Aorta (tissue), 5 donors: Measurements from ENCODE around the gene SPANXN1. TPM values are rescaled to one million over a fixed set of nuclear protein-coding genes. Genes with fewer than 3 reads are reported as not detected.
"Not testable (repeated sequence)": the region's sequence is repeated elsewhere in the genome, so short reads cannot be mapped to it uniquely, and the experiment has no call there.

ENCODE experiments used
- ATAC-seq: fragments of 200-7000 bp; cut with Tn5 transposase; one replicate; pipeline ENCODE4 v1.9.1; 2022; ENCODE audit warnings: moderate library complexity; ENCODE audit not compliant: low FRiP score
- DNase-seq, 2 donors: peaks; one replicate each; pipeline ENCODE4 v3.0.0-alpha.2; 2020
- H3K27ac ChIP-seq, 2 donors: one replicate each; pipeline ENCODE4 v1.5.1; 2013; ENCODE audit warnings: low read length in 2 of 2, mild to moderate bottlenecking in 2 of 2, moderate library complexity in 2 of 2, control low read depth in 1 of 2, inconsistent platforms in 1 of 2, low read depth in 1 of 2
- H3K27me3 ChIP-seq, 2 donors: one replicate each; pipeline ENCODE4 v1.6.1; 2013; ENCODE audit warnings: control low read depth in 1 of 2, low read length in 1 of 2, mild to moderate bottlenecking in 1 of 2, moderate library complexity in 1 of 2; ENCODE audit not compliant: insufficient read depth in 2 of 2, control insufficient read depth in 1 of 2
- H3K36me3 ChIP-seq, 2 donors: one replicate each; pipeline ENCODE4 v1.6.1; 2013; ENCODE audit warnings: control low read depth in 1 of 2, low read length in 1 of 2, mild to moderate bottlenecking in 1 of 2; ENCODE audit not compliant: insufficient read depth in 2 of 2, control insufficient read depth in 1 of 2
- H3K4me1 ChIP-seq, 2 donors: one replicate each; pipeline ENCODE4 v1.6.1; 2013; ENCODE audit warnings: low read length in 2 of 2, control low read depth in 1 of 2, mild to moderate bottlenecking in 1 of 2, moderate library complexity in 1 of 2; ENCODE audit not compliant: insufficient read depth in 2 of 2, control insufficient read depth in 1 of 2
- H3K4me3 ChIP-seq, 2 donors: one replicate each; pipeline ENCODE4 v1.5.1; 2013; ENCODE audit warnings: low read length in 2 of 2, control low read depth in 1 of 2, mild to moderate bottlenecking in 1 of 2
- H3K9me3 ChIP-seq: one replicate; pipeline ENCODE4 v1.6.1; 2013; ENCODE audit warnings: mild to moderate bottlenecking, low read length; ENCODE audit not compliant: control insufficient read depth
- WGBS, 2 donors: extraction: QIAGEN DNeasy Blood & Tissue Kit; methylation state at CpG; one replicate each; pipeline ENCODE4 v1.1.7; 2013; 5-methylcytosine and 5-hydroxymethylcytosine counted together
- intact Hi-C, 2 donors: fragments of 100-400 bp; cut with DNase I; formaldehyde crosslinking; loops; one replicate each; pipeline versions ENCODE4 v1.14.2 to v1.15.0; 2022
- long read RNA-seq, 2 donors: library from polyadenylated mRNA; unstranded; transcript quantifications; one replicate each; pipeline ENCODE4 v2.0.0, GENCODE V29; 2020 to 2021
- polyA plus RNA-seq, 2 donors: library from polyadenylated mRNA; stranded (reverse); fragments of 200-250 nt; gene quantifications; one replicate each; pipeline ENCODE4 v1.2.3, GENCODE V29; 2013
- total RNA-seq, 2 donors: library from RNA; stranded (reverse); fragmentation: NEBNext Ultra II Directional; extraction: Animal tissue kit (Norgen Biotek cat#: 25700); gene quantifications; one replicate each; pipeline ENCODE4 v1.2.1, GENCODE V29; 2021
- donor health status: healthy with polysubstance abuse.
- donor health status: Bipolar disorder and iron deficiency.
- donor health status: DM: no; HTN: no; CAD: no.
- donor health status: DM: no; HTN: no; CAD: no.
- donor health status: DM: yes; HTN: yes; CAD: no.

Gene SPANXN1, protein sequence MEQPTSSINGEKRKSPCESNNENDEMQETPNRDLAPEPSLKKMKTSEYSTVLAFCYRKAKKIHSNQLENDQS
- total RNA-seq (not detected), polyA plus RNA-seq (not detected)
- long read RNA-seq, donor 1: 0 reads
- long read RNA-seq, donor 2: 0 reads

DNA sequence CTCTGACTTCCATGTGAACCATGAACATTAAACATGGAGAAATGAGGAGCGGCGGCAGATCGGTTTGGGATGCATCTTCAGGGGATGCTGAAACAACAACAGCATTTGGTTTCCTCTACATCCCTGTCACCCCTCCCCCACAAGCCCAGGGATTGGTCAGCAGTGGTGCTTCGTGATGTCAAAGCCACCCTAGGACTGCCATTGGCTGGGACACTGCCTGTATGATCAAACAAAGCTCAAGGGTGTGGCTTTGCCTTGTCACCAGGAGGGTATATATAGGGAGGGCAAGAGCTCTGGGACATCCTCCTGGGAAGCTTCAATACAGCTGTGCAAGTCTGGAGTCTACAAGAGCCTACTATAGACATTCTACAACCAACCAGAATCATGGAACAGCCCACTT, at the start of gene SPANXN1:
Gene SPANXN1, plus strand, starts transcription at position 301 of the 400 bp plus-strand sequence. Its CDS starts 84 bp downstream, at position 385.
- H3K4me1 ChIP-seq, H3K27ac ChIP-seq, H3K9me3 ChIP-seq, ATAC-seq, H3K4me3 ChIP-seq, H3K36me3 ChIP-seq, H3K27me3 ChIP-seq, DNase-seq, intact Hi-C loops: not testable (repeated sequence)
- WGBS, 2 donors: 46 to 85% methylated on average over 4 of the region's 4 CpGs

DNA sequence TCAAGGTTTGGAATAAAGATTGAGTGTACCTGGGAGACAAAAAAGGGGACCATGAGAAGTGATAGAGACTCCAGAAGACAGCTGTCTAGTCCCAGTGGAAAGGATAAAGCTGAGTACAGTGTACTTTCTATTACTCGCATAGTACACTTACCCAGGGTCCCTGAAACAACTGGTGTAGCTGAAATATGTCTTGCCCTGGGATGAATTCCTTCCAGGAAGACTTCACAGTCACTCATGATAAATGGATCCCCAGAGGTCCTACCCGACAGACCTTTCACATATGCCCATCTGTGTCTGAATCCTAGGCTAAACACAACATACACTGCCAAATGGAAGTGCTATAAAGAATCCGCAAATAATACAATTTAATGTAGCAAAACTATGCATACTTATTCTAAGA, 48.2 kb upstream of the SPANXN1 start:
- H3K27me3 ChIP-seq: no peaks in the 10 kb centered on the region

DNA sequence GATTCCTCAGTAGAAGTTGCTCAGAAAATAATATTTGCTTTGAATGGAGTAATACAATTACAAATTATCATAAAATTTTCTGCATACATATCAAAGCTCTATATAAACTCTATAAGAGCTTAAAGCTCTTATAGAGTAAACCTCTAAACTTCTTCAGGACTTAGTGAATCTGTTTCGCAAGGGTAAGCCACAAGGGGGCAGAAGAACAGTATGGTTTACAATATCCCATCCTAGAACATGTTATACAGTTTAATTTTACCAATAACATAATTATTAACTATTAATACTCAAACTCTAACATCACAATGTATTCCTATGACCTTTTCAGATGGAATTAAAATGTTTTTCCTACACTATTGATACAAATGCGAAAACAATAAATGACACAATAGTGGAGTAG, 33.8 kb upstream of the SPANXN1 start:
- Histone ChIP-seq H3K27me3 (no peaks in the 10 kb centered on the region), H3K4me1 (no peaks in the 10 kb centered on the region), H3K9me3 (no peaks in the 10 kb centered on the region), H3K4me3 (no peak overlapping the region), H3K27ac (no peak overlapping the region), H3K36me3 (no peaks in the 10 kb centered on the region)
- intact Hi-C loops: no loop called here
- no peak for ATAC-seq
- 33 to 62% methylated on average over 2 of the region's 2 CpGs for WGBS, 2 donors
- no peak for DNase-seq

More for the DNA sequence above, 48.2 kb upstream of the SPANXN1 start:
- no peaks in the 10 kb centered on the region for H3K9me3 ChIP-seq
- H3K27ac ChIP-seq: no peak overlapping the region
- 33 to 49% methylated on average over 3 of the region's 3 CpGs for WGBS, 2 donors
- ATAC-seq (no peak), DNase-seq (no peak)
- no peaks in the 10 kb centered on the region for H3K4me1 ChIP-seq
- H3K4me3 ChIP-seq: no peak overlapping the region
- H3K36me3 ChIP-seq: no peaks in the 10 kb centered on the region
- intact Hi-C loops: no loop called here

DNA sequence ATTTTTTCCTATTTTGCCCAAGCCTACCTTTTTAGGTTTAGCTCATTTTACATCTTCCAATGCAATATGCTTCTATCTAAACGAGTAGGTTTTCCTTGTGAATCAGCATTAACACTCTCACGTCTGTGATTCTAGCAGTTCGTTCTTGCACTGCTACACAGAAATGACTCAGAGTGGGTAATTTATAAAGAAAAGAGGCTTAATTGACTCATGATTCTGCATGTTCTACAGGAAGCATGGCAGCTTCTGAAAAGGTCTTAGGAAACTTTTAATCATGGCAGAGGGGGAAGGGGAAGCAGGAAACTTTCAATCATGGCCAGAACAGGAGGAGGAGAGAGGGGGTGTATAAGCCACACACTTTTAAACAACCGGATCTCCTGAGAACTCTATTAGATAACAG, 44.9 kb downstream of the SPANXN1 start:
- Histone ChIP-seq H3K27me3 (no peaks in the 10 kb centered on the region), H3K9me3 (no peaks in the 10 kb centered on the region), H3K4me3 (no peak overlapping the region), H3K27ac (no peak overlapping the region), H3K36me3 (no peaks in the 10 kb centered on the region), H3K4me1 (no peaks in the 10 kb centered on the region)
- DNase-seq (no peak), ATAC-seq (no peak)
- WGBS, 2 donors: 28 to 45% methylated on average over 4 of the region's 4 CpGs
- intact Hi-C loops: no loop called here
